Stimulated activated CD4-positive, alpha-beta T cell treated with anti-CD3 and anti-CD28 coated beads, TNF-alpha, amount 100 ng/mL, for 1 hour (primary cell): ENCODE data around the gene KRTAP1-4.
"Not testable (repeated sequence)": the region's sequence is repeated elsewhere in the genome, so short reads cannot be mapped to it uniquely, and the experiment has no call there.

Experiments
- DNase-seq, 3 donors: peaks; one replicate each; pipeline ENCODE4 v3.0.0-alpha.2; 2020; ENCODE audit warnings: low read depth in 3 of 3, low spot score in 1 of 3

Gene KRTAP1-4

GRCh38 chr17:41029633-41030245 lies at the start of gene KRTAP1-4:
TSS of gene KRTAP1-4 (minus strand) at chr17:41030195. CDS start at chr17:41030078, 117 bp downstream.
- DNase-seq: no peak

GRCh38 chr17:41076788-41077187 lies 46.8 kb upstream of the KRTAP1-4 start:
- no peak for DNase-seq

- DNase-seq: no peak
Measured at GRCh38 chr17:41073676-41074075, 43.7 kb upstream of the KRTAP1-4 start.

- no peak for DNase-seq
Measured at GRCh38 chr17:41071606-41072360, 41.8 kb upstream of the KRTAP1-4 start.

- DNase-seq: no peak
Measured at GRCh38 chr17:41069031-41069430, 39.0 kb upstream of the KRTAP1-4 start.

GRCh38 chr17:41067281-41067680 lies 37.3 kb upstream of the KRTAP1-4 start:
- DNase-seq: no peak

GRCh38 chr17:41065829-41066624 lies 36.0 kb upstream of the KRTAP1-4 start, which contains the start of gene KRTAP2-4:
TSS of gene KRTAP2-4 (minus strand) at chr17:41065879. CDS start at chr17:41065845, 34 bp downstream.
- no peak for DNase-seq

GRCh38 chr17:41065016-41065689 lies 35.2 kb upstream of the KRTAP1-4 start:
- DNase-seq: not testable (repeated sequence)

GRCh38 chr17:41064301-41064700 lies 34.3 kb upstream of the KRTAP1-4 start:
- DNase-seq: no peak

- no peak for DNase-seq
Measured at GRCh38 chr17:41063449-41063848, 33.5 kb upstream of the KRTAP1-4 start.

- DNase-seq: no peak
Measured at GRCh38 chr17:41061964-41062363, 32.0 kb upstream of the KRTAP1-4 start.

GRCh38 chr17:41060052-41060604 lies 30.1 kb upstream of the KRTAP1-4 start, which contains the start of gene KRTAP2-3:
TSS of gene KRTAP2-3 (minus strand) at chr17:41060114. CDS start at chr17:41060050, 64 bp downstream.
- DNase-seq: no peak

GRCh38 chr17:41059276-41060051 lies 29.5 kb upstream of the KRTAP1-4 start:
- not testable (repeated sequence) for DNase-seq

GRCh38 chr17:41058741-41059140 lies 28.7 kb upstream of the KRTAP1-4 start:
- no peak for DNase-seq

- no peak for DNase-seq
Measured at GRCh38 chr17:41057547-41057946, 27.6 kb upstream of the KRTAP1-4 start.

GRCh38 chr17:41055130-41055529 lies 25.1 kb upstream of the KRTAP1-4 start, which contains the start of gene KRTAP2-2:
TSS of gene KRTAP2-2 (minus strand) at chr17:41055230. CDS start at chr17:41055211, 19 bp downstream.
- not testable (repeated sequence) for DNase-seq

- not testable (repeated sequence) for DNase-seq
Measured at GRCh38 chr17:41054556-41054955, 24.6 kb upstream of the KRTAP1-4 start.

GRCh38 chr17:41054025-41054424 lies 24.0 kb upstream of the KRTAP1-4 start:
- DNase-seq: no peak

GRCh38 chr17:41052566-41052965 lies 22.6 kb upstream of the KRTAP1-4 start:
- no peak for DNase-seq

- no peak for DNase-seq
Measured at GRCh38 chr17:41049110-41049509, 19.1 kb upstream of the KRTAP1-4 start.
